H9 (cell line): ENCODE measurements around the gene CNOT10. TPM values are rescaled to one million over a fixed set of nuclear protein-coding genes. Genes with fewer than 3 reads are reported as not detected.
A peak's percentile ranks its signal among the peaks of the same experiment; 100 is the strongest.

Experiments
- DNase-seq: peaks from one replicate; pipeline ENCODE4 v3.0.0-alpha.2; 2017
- H2AFZ ChIP-seq: one replicate; pipeline ENCODE4 v1.6.1; 2013; ENCODE audit warnings: mild to moderate bottlenecking, low read length, control low read depth, moderate library complexity
- H2AK5ac ChIP-seq: 2 replicates; pipeline ENCODE4 v1.6.1; 2013; ENCODE audit warnings: low read length, control low read depth, mixed read lengths; ENCODE audit not compliant: insufficient read length
- H2BK120ac ChIP-seq: one replicate; pipeline ENCODE4 v1.6.1; 2013; ENCODE audit warnings: low read depth, mild to moderate bottlenecking, low read length, control low read depth, inconsistent platforms; ENCODE audit not compliant: poor library complexity, severe bottlenecking
- H2BK12ac ChIP-seq: 2 replicates; pipeline ENCODE4 v1.6.1; 2013; ENCODE audit warnings: low read length, control low read depth, mixed read lengths, low read depth; ENCODE audit not compliant: insufficient read length
- H2BK15ac ChIP-seq: 2 replicates; pipeline ENCODE4 v1.6.1; 2013; ENCODE audit warnings: low read depth, low read length, control low read depth
- H2BK20ac ChIP-seq: one replicate; pipeline ENCODE4 v1.6.1; 2013; ENCODE audit warnings: low read depth, mild to moderate bottlenecking, low read length, control low read depth, inconsistent platforms; ENCODE audit not compliant: poor library complexity, severe bottlenecking
- H2BK5ac ChIP-seq: 2 replicates; pipeline ENCODE4 v1.6.1; 2013; ENCODE audit warnings: low read length, control low read depth, mixed read lengths; ENCODE audit not compliant: insufficient read length
- H3K14ac ChIP-seq: 2 replicates; pipeline ENCODE4 v1.6.1; 2013; ENCODE audit warnings: low read length, control low read depth; ENCODE audit not compliant: insufficient read depth
- H3K18ac ChIP-seq: 2 replicates; pipeline ENCODE4 v1.6.1; 2013; ENCODE audit warnings: low read depth, mild to moderate bottlenecking, mixed read lengths, low read length, control low read depth; ENCODE audit not compliant: insufficient read length
- H3K23ac ChIP-seq: 2 replicates; pipeline ENCODE4 v1.6.1; 2013; ENCODE audit warnings: low read length, control low read depth, mixed read lengths, low read depth; ENCODE audit not compliant: insufficient read length
- H3K23me2 ChIP-seq: 2 replicates; pipeline ENCODE4 v1.6.1; 2013; ENCODE audit warnings: low read depth, mild to moderate bottlenecking, mixed read lengths, low read length, control low read depth; ENCODE audit not compliant: insufficient read length, poor library complexity, severe bottlenecking
- H3K27ac ChIP-seq: 2 replicates; pipeline ENCODE4 v1.5.1; 2013; ENCODE audit warnings: low read length, control low read depth, mixed read lengths, low read depth; ENCODE audit not compliant: insufficient read length
- H3K27me3 ChIP-seq: 2 replicates; pipeline ENCODE4 v1.6.1; 2013; ENCODE audit warnings: low read length, control low read depth, inconsistent platforms; ENCODE audit not compliant: insufficient read depth
- H3K4ac ChIP-seq: 2 replicates; pipeline ENCODE4 v1.6.1; 2013; ENCODE audit warnings: low read depth, mild to moderate bottlenecking, control low read depth, inconsistent platforms, low read length, moderate library complexity
- H3K4me1 ChIP-seq: 2 replicates; pipeline ENCODE4 v1.6.1; 2013; ENCODE audit warnings: low read length, control low read depth, inconsistent platforms; ENCODE audit not compliant: insufficient read depth
- H3K4me2 ChIP-seq: 2 replicates; pipeline ENCODE4 v1.6.1; 2013; ENCODE audit warnings: low read length, control low read depth, mixed read lengths; ENCODE audit not compliant: insufficient read length, insufficient read depth
- H3K56ac ChIP-seq: 2 replicates; pipeline ENCODE4 v1.6.1; 2013; ENCODE audit warnings: low read depth, mild to moderate bottlenecking, mixed read lengths, low read length, control low read depth; ENCODE audit not compliant: insufficient read length
- H3K79me1 ChIP-seq: 2 replicates; pipeline ENCODE4 v1.6.1; 2013; ENCODE audit warnings: low read depth, mild to moderate bottlenecking, moderate library complexity, low read length, control low read depth, inconsistent platforms; ENCODE audit not compliant: insufficient read depth, poor library complexity, severe bottlenecking
- H3K79me2 ChIP-seq: 2 replicates; pipeline ENCODE4 v1.6.1; 2013; ENCODE audit warnings: low read length, control low read depth, inconsistent platforms; ENCODE audit not compliant: insufficient read depth
- H3K9ac ChIP-seq: 2 replicates; pipeline ENCODE4 v1.6.1; 2013; ENCODE audit warnings: low read length, control low read depth, mixed read lengths; ENCODE audit not compliant: insufficient read length; ENCODE audit errors: extremely low read depth
- H3K9me3 ChIP-seq: one replicate; pipeline ENCODE4 v1.6.1; 2013; ENCODE audit warnings: low read depth, low read length, inconsistent platforms; ENCODE audit not compliant: control insufficient read depth
- H3T11ph ChIP-seq: one replicate; pipeline ENCODE4 v1.6.1; 2013; ENCODE audit warnings: mild to moderate bottlenecking, low read length, control low read depth, inconsistent platforms
- H4K20me1 ChIP-seq: one replicate; pipeline ENCODE4 v1.6.1; 2013; ENCODE audit not compliant: control insufficient read depth, insufficient read length, insufficient read depth
- H4K5ac ChIP-seq: 2 replicates; pipeline ENCODE4 v1.6.1; 2013; ENCODE audit warnings: low read depth, mild to moderate bottlenecking, mixed read lengths, low read length, control low read depth; ENCODE audit not compliant: insufficient read length
- H4K8ac ChIP-seq: replicated peaks from 2 replicates; pipeline ENCODE4 v1.6.1; 2013; ENCODE audit warnings: low read length, control low read depth, mixed read lengths, low read depth; ENCODE audit not compliant: insufficient read length
- H4K91ac ChIP-seq: 2 replicates; pipeline ENCODE4 v1.6.1; 2013; ENCODE audit warnings: low read depth, mild to moderate bottlenecking, moderate library complexity, mixed read lengths, low read length, control low read depth; ENCODE audit not compliant: insufficient read length
- H3K27ac Mint-ChIP-seq, 3 experiments: 2 replicates in 2 of 3; 3 replicates in 1 of 3; pipeline ENCODE4 v1.8.0; 2020 to 2021; ENCODE audit warnings: mixed read lengths in 3 of 3, mild to moderate bottlenecking in 1 of 3, moderate library complexity in 1 of 3
- H3K27me3 Mint-ChIP-seq: 2 replicates; pipeline ENCODE4 v1.8.0; 2021; ENCODE audit warnings: low read depth, mild to moderate bottlenecking, moderate library complexity, mixed read lengths
- H3K36me3 Mint-ChIP-seq, 3 experiments: 2 replicates in 2 of 3; 3 replicates in 1 of 3; pipeline ENCODE4 v1.8.0; 2020 to 2021; ENCODE audit warnings: low read depth in 3 of 3, mixed read lengths in 3 of 3; ENCODE audit not compliant: insufficient read depth in 1 of 3
- H3K4me1 Mint-ChIP-seq, 2 experiments: 2 replicates each; pipeline ENCODE4 v1.8.0; 2020; ENCODE audit warnings: mixed read lengths in 2 of 2
- H3K4me3 Mint-ChIP-seq, 2 experiments: 2 replicates in 1 of 2; 3 replicates in 1 of 2; pipeline ENCODE4 v1.8.0; 2020 to 2021; ENCODE audit warnings: mild to moderate bottlenecking in 2 of 2, mixed read lengths in 2 of 2, moderate library complexity in 1 of 2
- H3K9me3 Mint-ChIP-seq, 2 experiments: 2 replicates in 1 of 2; 3 replicates in 1 of 2; pipeline ENCODE4 v1.8.0; 2020; ENCODE audit warnings: mild to moderate bottlenecking in 2 of 2, mixed read lengths in 2 of 2, moderate library complexity in 1 of 2
- WGBS: extraction: QIAGEN DNeasy Blood & Tissue Kit; methylation state at CpG from one replicate; pipeline ENCODE4 v1.1.7; 2013; ENCODE audit warnings: missing lambda C conversion rate, low lambda C conversion rate, mixed read lengths; ENCODE audit not compliant: insufficient read length; ENCODE audit errors: extremely low coverage; 5-methylcytosine and 5-hydroxymethylcytosine counted together
- total RNA-seq: library from RNA; stranded (reverse); gene quantifications from 2 replicates; pipeline ENCODE4 v1.2.1, GENCODE V29; 2021
- TF ChIP-seq, protein P1 (sequence below): fragments of 200-600 bp; sonication (generic); conservative IDR thresholded peaks from 3 replicates; pipeline ENCODE4 v1.8.0; 2021; ENCODE audit warnings: antibody characterized with exemption, mild to moderate bottlenecking

The CNOT10 gene
- total RNA-seq, 1 experiment from 2014 or later = 55.4 TPM

DNA sequence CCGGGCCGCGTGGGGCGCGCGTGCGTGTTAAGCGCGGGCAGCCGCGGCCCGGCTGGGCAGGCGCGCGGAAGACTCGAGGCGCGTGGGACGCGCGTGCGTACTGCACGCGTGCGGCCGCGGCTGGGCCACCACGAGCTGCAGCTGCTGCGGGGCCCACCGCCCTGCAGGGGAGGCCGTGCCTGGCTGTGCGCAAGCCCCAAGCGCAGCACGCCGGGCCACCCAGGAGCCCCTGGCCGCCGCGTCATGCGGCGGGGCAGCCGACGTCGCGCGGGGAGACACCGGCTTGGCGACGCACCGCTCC is 132.2 kb downstream of the CNOT10 start:
- H2BK20ac ChIP-seq = no peak overlapping the region
- no peak overlapping the region for H2BK120ac ChIP-seq
- peak overlapping the region; percentile 98 to 100 (median 99); a peak in 6 of 7 replicates for H3K27ac Mint-ChIP-seq
- no peaks in the 10 kb centered on the region for H4K20me1 ChIP-seq
- H3K18ac ChIP-seq = peak overlapping the region; percentile 72
- peaks cover 10 to 17% of the 10 kb centered on the region in 2 experiments; a peak in 4 of 5 replicates for H3K9me3 Mint-ChIP-seq
- no peak overlapping the region for H3T11ph ChIP-seq
- H2BK15ac ChIP-seq = no peak overlapping the region
- H3K4me3 Mint-ChIP-seq = peak overlapping the region; percentile 96 to 100
- peaks cover 43 to 47% (median 46%) of the 10 kb centered on the region in 3 experiments for H3K36me3 Mint-ChIP-seq
- no peak overlapping the region for H3K4ac ChIP-seq
- no peak overlapping the region for H2BK12ac ChIP-seq
- H4K91ac ChIP-seq = no peak overlapping the region
- no peaks in the 10 kb centered on the region for H3K79me1 ChIP-seq
- peak overlapping the region; percentile 94 for H3K9ac ChIP-seq
- H3K23me2 ChIP-seq = peaks cover 24% of the 10 kb centered on the region
- peak overlapping the region; percentile 18 for H3K27ac ChIP-seq
- no peak overlapping the region for H4K5ac ChIP-seq
- peaks cover 9% of the 10 kb centered on the region; the same call in 1 of the 2 replicates for H3K4me1 ChIP-seq
- DNase-seq = no peak
- H3K23ac ChIP-seq = no peak overlapping the region
- H3K9me3 ChIP-seq = no peaks in the 10 kb centered on the region
- no CpG with 5 or more reads among the region's 49 CpGs for WGBS
- H3K27me3 Mint-ChIP-seq = peaks cover 3% of the 10 kb centered on the region; the same call in 1 of the 2 replicates
- peak overlapping the region; percentile 93 for H3K4me2 ChIP-seq
- H3K4me1 Mint-ChIP-seq = peaks cover 44 to 45% of the 10 kb centered on the region in 2 experiments
- peak overlapping the region; percentile 91; the same call in 1 of the 2 replicates for H3K14ac ChIP-seq
- H2BK5ac ChIP-seq = no peak overlapping the region
- no peak overlapping the region for H3K56ac ChIP-seq
- peaks cover 60% of the 10 kb centered on the region for H3K79me2 ChIP-seq
- no peak overlapping the region for H4K8ac ChIP-seq
- H2AK5ac ChIP-seq = no peak overlapping the region
- TF ChIP-seq, protein P1, sequence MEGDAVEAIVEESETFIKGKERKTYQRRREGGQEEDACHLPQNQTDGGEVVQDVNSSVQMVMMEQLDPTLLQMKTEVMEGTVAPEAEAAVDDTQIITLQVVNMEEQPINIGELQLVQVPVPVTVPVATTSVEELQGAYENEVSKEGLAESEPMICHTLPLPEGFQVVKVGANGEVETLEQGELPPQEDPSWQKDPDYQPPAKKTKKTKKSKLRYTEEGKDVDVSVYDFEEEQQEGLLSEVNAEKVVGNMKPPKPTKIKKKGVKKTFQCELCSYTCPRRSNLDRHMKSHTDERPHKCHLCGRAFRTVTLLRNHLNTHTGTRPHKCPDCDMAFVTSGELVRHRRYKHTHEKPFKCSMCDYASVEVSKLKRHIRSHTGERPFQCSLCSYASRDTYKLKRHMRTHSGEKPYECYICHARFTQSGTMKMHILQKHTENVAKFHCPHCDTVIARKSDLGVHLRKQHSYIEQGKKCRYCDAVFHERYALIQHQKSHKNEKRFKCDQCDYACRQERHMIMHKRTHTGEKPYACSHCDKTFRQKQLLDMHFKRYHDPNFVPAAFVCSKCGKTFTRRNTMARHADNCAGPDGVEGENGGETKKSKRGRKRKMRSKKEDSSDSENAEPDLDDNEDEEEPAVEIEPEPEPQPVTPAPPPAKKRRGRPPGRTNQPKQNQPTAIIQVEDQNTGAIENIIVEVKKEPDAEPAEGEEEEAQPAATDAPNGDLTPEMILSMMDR = no peak
- H2AFZ ChIP-seq = no peak overlapping the region
- no peaks in the 10 kb centered on the region for H3K27me3 ChIP-seq
